ENCODE data around the gene BPIFB2.
"Not testable (repeated sequence)": the region's sequence is repeated elsewhere in the genome, so short reads cannot be mapped to it uniquely, and the experiment has no call there.

The BPIFB2 gene

GRCh38 chr20:33042983-33043730 lies 35.7 kb downstream of the BPIFB2 start:
- DNase-seq = no peak

- no peak for DNase-seq
Measured at GRCh38 chr20:33043731-33044181, 36.3 kb downstream of the BPIFB2 start.

- DNase-seq = not testable (repeated sequence)
Measured at GRCh38 chr20:33045129-33045721, 37.7 kb downstream of the BPIFB2 start.

DNA sequence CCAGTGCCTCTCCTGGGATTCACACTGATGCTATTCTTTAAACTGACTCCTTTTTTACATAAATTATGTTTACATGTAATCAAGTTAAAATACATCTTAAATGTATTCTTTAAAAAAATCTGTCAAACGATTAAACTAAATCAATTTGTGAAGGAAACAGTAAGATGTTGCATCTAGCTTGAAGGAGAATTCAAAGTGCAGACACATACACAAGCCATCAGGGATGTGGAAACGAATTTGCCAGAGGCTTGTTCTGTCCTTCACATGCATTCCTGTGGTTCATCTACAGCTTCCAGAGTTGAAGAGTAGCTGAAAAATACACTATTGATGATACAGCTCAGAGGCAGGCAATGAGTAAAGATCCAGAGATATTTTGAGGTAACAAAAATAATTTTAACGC lies 38.9 kb downstream of the BPIFB2 start:
- DNase-seq = no peak

- no peak for DNase-seq
Measured at GRCh38 chr20:33051333-33051732, 43.8 kb downstream of the BPIFB2 start.

GRCh38 chr20:33053291-33054106 lies 46.0 kb downstream of the BPIFB2 start, which contains the start of gene BPIFB3:
Gene BPIFB3 (plus strand): TSS chr20:33053903. CDS start chr20:33055436, 1,533 bp downstream.
- no peak for DNase-seq

DNA sequence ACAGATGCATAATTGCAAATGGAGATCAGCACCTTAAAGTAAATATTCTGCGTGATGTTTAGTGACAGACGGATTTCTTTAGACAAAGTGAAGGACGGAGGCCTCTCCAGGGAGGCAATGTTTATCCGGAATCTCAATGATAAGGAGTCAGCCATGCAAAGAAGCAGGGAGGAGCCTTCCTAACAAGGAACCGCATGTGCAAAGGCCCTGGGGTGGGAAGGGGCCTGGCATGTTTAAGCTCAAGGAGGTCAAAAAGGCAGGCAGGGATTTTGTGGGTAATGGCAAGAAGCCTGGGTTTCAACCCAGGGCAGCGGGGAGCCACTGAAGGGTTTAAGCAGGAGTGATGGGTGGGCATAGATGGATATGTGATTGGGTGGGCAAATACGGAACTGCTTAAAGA lies 46.9 kb downstream of the BPIFB2 start:
- no peak for DNase-seq

- DNase-seq = no peak
Measured at GRCh38 chr20:33054791-33055190, 47.3 kb downstream of the BPIFB2 start.

DNA sequence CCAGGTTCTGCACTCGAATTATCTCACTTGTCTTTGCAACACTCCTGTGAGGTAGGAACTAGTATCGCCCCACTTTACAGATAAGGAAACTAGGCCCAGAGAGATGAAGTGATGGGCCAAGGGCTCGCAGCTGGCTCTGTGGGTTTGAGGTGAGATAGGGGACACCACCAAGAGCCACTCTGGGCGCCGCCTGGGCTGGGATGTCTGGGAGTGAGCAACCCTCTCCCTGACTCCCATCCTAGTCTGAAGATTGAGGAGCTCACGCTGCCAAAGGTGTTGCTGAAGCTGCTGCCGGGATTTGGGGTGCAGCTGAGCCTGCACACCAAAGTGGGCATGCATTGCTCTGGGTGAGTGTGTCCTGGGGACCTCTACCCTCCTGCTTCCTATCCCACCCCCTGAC lies 51.6 kb downstream of the BPIFB2 start:
- no peak for DNase-seq

DNA sequence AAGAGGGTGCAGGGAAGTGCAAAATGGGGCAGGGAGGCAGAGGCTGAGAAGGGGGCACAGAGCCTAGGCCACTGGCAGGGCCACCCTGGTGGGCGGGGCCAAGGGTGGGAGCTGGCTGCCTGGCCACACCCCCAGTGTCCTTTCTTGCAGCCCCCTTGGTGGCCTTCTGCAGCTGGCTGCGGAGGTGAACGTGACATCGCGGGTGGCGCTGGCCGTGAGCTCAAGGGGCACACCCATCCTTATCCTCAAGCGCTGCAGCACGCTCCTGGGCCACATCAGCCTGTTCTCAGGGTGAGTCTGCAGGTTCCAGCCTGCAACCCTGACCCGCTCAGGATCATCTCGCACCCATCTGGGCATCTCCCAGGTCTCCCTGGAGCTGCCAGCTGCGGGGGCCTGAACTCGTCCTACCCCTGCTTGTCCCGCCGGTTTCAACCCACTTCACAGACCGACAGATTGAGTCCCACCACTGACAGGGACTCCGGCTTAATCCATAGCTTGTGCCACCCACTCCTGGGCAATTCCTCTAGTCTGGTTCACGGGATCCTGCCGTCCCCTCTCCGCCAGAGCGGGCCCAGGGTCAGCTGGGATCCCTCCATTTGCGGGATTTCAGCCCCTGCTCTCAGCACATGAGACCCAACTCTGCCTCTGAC lies 52.4 kb downstream of the BPIFB2 start:
- DNase-seq = no peak

GRCh38 chr20:33061658-33062028 lies 54.1 kb downstream of the BPIFB2 start:
- no peak for DNase-seq

GRCh38 chr20:33062105-33062824 lies 54.8 kb downstream of the BPIFB2 start:
- no peak for DNase-seq

- DNase-seq = no peak
Measured at GRCh38 chr20:33062825-33063149, 55.3 kb downstream of the BPIFB2 start.

DNA sequence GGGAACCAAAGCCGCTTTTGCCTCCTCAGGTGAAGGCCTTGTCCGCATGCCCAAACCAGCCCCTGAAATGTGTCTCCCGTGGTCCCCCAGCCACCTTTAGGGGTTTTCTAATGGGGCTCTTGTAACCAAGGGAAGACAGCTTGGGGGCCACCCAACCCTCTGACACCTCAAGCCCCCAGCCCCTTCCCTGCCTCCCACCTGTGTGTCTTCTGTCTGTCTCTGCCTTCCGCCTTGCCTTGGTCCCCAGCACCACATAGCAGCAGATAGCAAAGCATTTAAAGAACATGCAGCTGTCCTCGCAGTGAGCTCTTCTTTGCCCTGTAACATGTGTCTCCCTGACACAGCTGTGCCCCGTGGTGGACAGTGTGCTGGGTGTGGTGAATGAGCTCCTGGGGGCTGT lies 55.8 kb downstream of the BPIFB2 start:
- DNase-seq = no peak

GRCh38 chr20:33064572-33065287 lies 57.2 kb downstream of the BPIFB2 start:
- DNase-seq = no peak

- DNase-seq = no peak
Measured at GRCh38 chr20:33065785-33066184, 58.3 kb downstream of the BPIFB2 start.

DNA sequence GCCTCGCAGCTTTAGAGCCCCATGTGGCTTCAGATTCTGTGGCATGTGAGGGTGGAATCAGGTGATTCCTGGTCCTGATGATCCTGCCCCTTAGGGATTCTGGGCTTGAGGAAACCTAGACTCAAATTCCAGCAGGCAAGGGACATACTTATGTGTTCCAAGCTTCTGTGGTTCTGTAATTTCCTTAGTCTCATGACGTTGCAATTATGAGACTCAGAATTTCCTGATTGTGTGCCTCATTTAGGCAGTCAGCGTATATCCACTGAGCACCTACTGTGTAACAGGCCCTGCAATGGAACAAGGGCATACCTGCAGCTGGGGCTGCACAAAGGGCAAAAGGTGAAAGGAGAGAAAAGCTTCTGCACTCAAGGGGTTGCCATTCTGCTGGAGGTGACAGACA lies 60.3 kb downstream of the BPIFB2 start:
- DNase-seq = no peak

DNA sequence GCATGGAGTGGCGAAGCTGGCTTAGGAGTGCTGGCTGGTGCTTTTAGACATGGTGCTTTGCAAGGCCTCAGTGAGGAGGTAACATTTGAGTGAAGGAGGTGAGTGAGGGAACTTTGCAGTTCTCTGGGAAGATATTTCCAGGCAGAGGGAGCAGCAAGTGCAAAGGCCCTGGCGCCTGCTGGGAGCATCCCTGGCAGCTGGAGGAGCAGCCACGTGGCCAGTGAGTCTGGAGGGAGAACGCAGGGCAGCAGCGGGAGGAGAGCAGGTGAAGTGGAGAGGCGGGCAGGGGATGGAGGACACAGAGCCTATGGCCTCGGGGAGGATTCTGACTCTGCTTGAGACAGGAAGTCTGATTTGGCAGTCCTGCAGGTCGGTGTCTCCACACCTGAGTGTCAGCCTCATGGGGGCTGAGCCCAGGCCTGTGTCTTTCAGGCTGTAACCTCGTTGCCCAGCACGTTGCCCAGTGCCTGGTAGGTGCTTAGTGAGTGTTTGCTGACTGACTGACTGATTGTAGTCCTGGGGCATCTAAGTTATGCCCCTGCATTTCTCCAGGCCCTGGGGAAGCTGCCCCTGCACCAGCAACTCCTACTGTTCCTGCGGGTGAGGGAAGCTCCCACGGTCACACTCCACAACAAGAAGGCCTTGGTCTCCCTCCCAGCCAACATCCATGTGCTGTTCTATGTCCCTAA lies 60.9 kb downstream of the BPIFB2 start:
- no peak for DNase-seq

DNA sequence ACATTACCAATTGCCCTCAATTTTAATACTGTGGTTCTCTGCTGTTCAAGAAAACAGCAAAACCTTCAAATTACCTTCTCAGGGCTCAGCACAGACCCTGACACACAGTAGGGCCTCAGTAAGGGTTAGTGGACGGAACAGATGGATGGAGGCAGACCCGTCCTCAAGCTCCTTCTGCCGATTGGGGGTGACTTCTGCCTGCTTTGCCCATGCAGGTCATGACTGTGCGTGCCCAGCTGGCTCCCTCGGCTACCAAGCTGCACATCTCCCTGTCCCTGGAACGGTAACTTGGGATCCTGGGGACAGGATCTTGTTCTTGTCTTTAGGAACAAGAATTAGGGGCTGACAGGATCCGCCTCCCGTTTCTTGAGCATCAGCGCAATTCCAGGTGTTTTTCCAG lies 62.2 kb downstream of the BPIFB2 start:
- DNase-seq = no peak

GRCh38 chr20:33070111-33071053 lies 62.9 kb downstream of the BPIFB2 start:
- DNase-seq = no peak

All from activated CD4-positive, CD25-positive, alpha-beta regulatory T cell treated with anti-CD3 and anti-CD28 coated beads, Interleukin-2, amount 50 U/mL, for 72 hours (primary cell).